Measurements from ENCODE around the gene NHS.

Gene NHS

GRCh38 chrX:17373337-17373736 lies 1.7 kb upstream of the NHS start:
- H3K4me1 ChIP-seq (ENCODE audit: control insufficient read depth in 2 of 2, insufficient read depth in 2 of 2, low read length in 2 of 2): peaks cover 4 to 13% of the 10 kb centered on the region in 2 donors
- no peaks in the 10 kb centered on the region for H3K27me3 ChIP-seq (ENCODE audit: control insufficient read depth in 2 of 2, insufficient read depth in 2 of 2, low read length in 2 of 2)
- no peak overlapping the region for H3K4me3 ChIP-seq (ENCODE audit: low read length in 2 of 2)
- H3K36me3 ChIP-seq (ENCODE audit: control insufficient read depth in 2 of 2, insufficient read depth in 2 of 2, low read length in 2 of 2): no peaks in the 10 kb centered on the region
- H3K27ac ChIP-seq (ENCODE audit: low read depth in 2 of 2, low read length in 2 of 2): no peak overlapping the region
- no peaks in the 10 kb centered on the region for H3K9me3 ChIP-seq (ENCODE audit: control insufficient read depth in 2 of 2, low read length in 2 of 2)
- no peak overlapping the region for H3K9ac ChIP-seq (ENCODE audit: low read depth in 1 of 2, low read length in 2 of 2)

GRCh38 chrX:17375367-17375636 lies 302 bp downstream of the NHS start:
- no peak overlapping the region for H3K27ac ChIP-seq (ENCODE audit: low read depth in 2 of 2, low read length in 2 of 2)
- no peaks in the 10 kb centered on the region for H3K36me3 ChIP-seq (ENCODE audit: control insufficient read depth in 2 of 2, insufficient read depth in 2 of 2, low read length in 2 of 2)
- H3K9me3 ChIP-seq (ENCODE audit: control insufficient read depth in 2 of 2, low read length in 2 of 2): peaks cover 0 to 2% of the 10 kb centered on the region in 2 donors
- peak overlapping the region; percentile 48 to 63 for H3K4me3 ChIP-seq (ENCODE audit: low read length in 2 of 2)
- H3K27me3 ChIP-seq (ENCODE audit: control insufficient read depth in 2 of 2, insufficient read depth in 2 of 2, low read length in 2 of 2): no peaks in the 10 kb centered on the region
- H3K4me1 ChIP-seq (ENCODE audit: control insufficient read depth in 2 of 2, insufficient read depth in 2 of 2, low read length in 2 of 2): peaks cover 0 to 7% of the 10 kb centered on the region in 2 donors
- H3K9ac ChIP-seq (ENCODE audit: low read depth in 1 of 2, low read length in 2 of 2): peak overlapping the region in 1 of 2 donors; percentile 42

- H3K4me1 ChIP-seq (ENCODE audit: control insufficient read depth in 2 of 2, insufficient read depth in 2 of 2, low read length in 2 of 2): peaks cover 0 to 7% of the 10 kb centered on the region in 2 donors
- peak overlapping the region; percentile 48 to 70 for H3K4me3 ChIP-seq (ENCODE audit: low read length in 2 of 2)
- H3K9me3 ChIP-seq (ENCODE audit: control insufficient read depth in 2 of 2, low read length in 2 of 2): peaks cover 0 to 2% of the 10 kb centered on the region in 2 donors
- H3K9ac ChIP-seq (ENCODE audit: low read depth in 1 of 2, low read length in 2 of 2): peak overlapping the region in 1 of 2 donors; percentile 42
- no peak overlapping the region for H3K27ac ChIP-seq (ENCODE audit: low read depth in 2 of 2, low read length in 2 of 2)
- H3K36me3 ChIP-seq (ENCODE audit: control insufficient read depth in 2 of 2, insufficient read depth in 2 of 2, low read length in 2 of 2): no peaks in the 10 kb centered on the region
- H3K27me3 ChIP-seq (ENCODE audit: control insufficient read depth in 2 of 2, insufficient read depth in 2 of 2, low read length in 2 of 2): no peaks in the 10 kb centered on the region
Measured at GRCh38 chrX:17375637-17376430, 834 bp downstream of the NHS start.

- peak overlapping the region; percentile 48 to 70 for H3K4me3 ChIP-seq (ENCODE audit: low read length in 2 of 2)
- peaks cover 0 to 2% of the 10 kb centered on the region in 2 donors for H3K9me3 ChIP-seq (ENCODE audit: control insufficient read depth in 2 of 2, low read length in 2 of 2)
- H3K4me1 ChIP-seq (ENCODE audit: control insufficient read depth in 2 of 2, insufficient read depth in 2 of 2, low read length in 2 of 2): peaks cover 0 to 3% of the 10 kb centered on the region in 2 donors
- no peaks in the 10 kb centered on the region for H3K36me3 ChIP-seq (ENCODE audit: control insufficient read depth in 2 of 2, insufficient read depth in 2 of 2, low read length in 2 of 2)
- no peaks in the 10 kb centered on the region for H3K27me3 ChIP-seq (ENCODE audit: control insufficient read depth in 2 of 2, insufficient read depth in 2 of 2, low read length in 2 of 2)
- peak overlapping the region in 1 of 2 donors; percentile 24 for H3K9ac ChIP-seq (ENCODE audit: low read depth in 1 of 2, low read length in 2 of 2)
- no peak overlapping the region for H3K27ac ChIP-seq (ENCODE audit: low read depth in 2 of 2, low read length in 2 of 2)
Measured at GRCh38 chrX:17376431-17377077, 1.6 kb downstream of the NHS start.

GRCh38 chrX:17377091-17377717 lies 2.2 kb downstream of the NHS start:
- no peak overlapping the region for H3K9ac ChIP-seq (ENCODE audit: low read depth in 1 of 2, low read length in 2 of 2)
- H3K27ac ChIP-seq (ENCODE audit: low read depth in 2 of 2, low read length in 2 of 2): no peak overlapping the region

GRCh38 chrX:17377795-17378194 lies 2.8 kb downstream of the NHS start:
- Histone ChIP-seq H3K4me3 (ENCODE audit: low read length in 2 of 2) (peak overlapping the region in 1 of 2 donors; percentile 70), H3K4me1 (ENCODE audit: control insufficient read depth in 2 of 2, insufficient read depth in 2 of 2, low read length in 2 of 2) (peaks cover 0 to 3% of the 10 kb centered on the region in 2 donors), H3K9me3 (ENCODE audit: control insufficient read depth in 2 of 2, low read length in 2 of 2) (peaks cover 0 to 4% of the 10 kb centered on the region in 2 donors), H3K36me3 (ENCODE audit: control insufficient read depth in 2 of 2, insufficient read depth in 2 of 2, low read length in 2 of 2) (no peaks in the 10 kb centered on the region), H3K27ac (ENCODE audit: low read depth in 2 of 2, low read length in 2 of 2) (no peak overlapping the region), H3K27me3 (ENCODE audit: control insufficient read depth in 2 of 2, insufficient read depth in 2 of 2, low read length in 2 of 2) (no peaks in the 10 kb centered on the region), H3K9ac (ENCODE audit: low read depth in 1 of 2, low read length in 2 of 2) (no peak overlapping the region)

More at GRCh38 chrX:17377091-17377717, 2.2 kb downstream of the NHS start:
- Histone ChIP-seq H3K27me3 (ENCODE audit: control insufficient read depth in 2 of 2, insufficient read depth in 2 of 2, low read length in 2 of 2) (no peaks in the 10 kb centered on the region), H3K4me1 (ENCODE audit: control insufficient read depth in 2 of 2, insufficient read depth in 2 of 2, low read length in 2 of 2) (peaks cover 0 to 3% of the 10 kb centered on the region in 2 donors), H3K36me3 (ENCODE audit: control insufficient read depth in 2 of 2, insufficient read depth in 2 of 2, low read length in 2 of 2) (no peaks in the 10 kb centered on the region), H3K4me3 (ENCODE audit: low read length in 2 of 2) (peak overlapping the region; percentile 48 to 70), H3K9me3 (ENCODE audit: control insufficient read depth in 2 of 2, low read length in 2 of 2) (peaks cover 0 to 2% of the 10 kb centered on the region in 2 donors)

- Histone ChIP-seq H3K9me3 (ENCODE audit: control insufficient read depth in 2 of 2, low read length in 2 of 2) (peaks cover 0 to 4% of the 10 kb centered on the region in 2 donors), H3K27ac (ENCODE audit: low read depth in 2 of 2, low read length in 2 of 2) (no peak overlapping the region), H3K36me3 (ENCODE audit: control insufficient read depth in 2 of 2, insufficient read depth in 2 of 2, low read length in 2 of 2) (no peaks in the 10 kb centered on the region), H3K4me1 (ENCODE audit: control insufficient read depth in 2 of 2, insufficient read depth in 2 of 2, low read length in 2 of 2) (no peaks in the 10 kb centered on the region), H3K27me3 (ENCODE audit: control insufficient read depth in 2 of 2, insufficient read depth in 2 of 2, low read length in 2 of 2) (no peaks in the 10 kb centered on the region), H3K9ac (ENCODE audit: low read depth in 1 of 2, low read length in 2 of 2) (no peak overlapping the region), H3K4me3 (ENCODE audit: low read length in 2 of 2) (no peak overlapping the region)
Measured at GRCh38 chrX:17380221-17380620, 5.2 kb downstream of the NHS start.

- Histone ChIP-seq H3K9ac (ENCODE audit: low read depth in 1 of 2, low read length in 2 of 2) (no peak overlapping the region), H3K27ac (ENCODE audit: low read depth in 2 of 2, low read length in 2 of 2) (no peak overlapping the region), H3K36me3 (ENCODE audit: control insufficient read depth in 2 of 2, insufficient read depth in 2 of 2, low read length in 2 of 2) (no peaks in the 10 kb centered on the region), H3K9me3 (ENCODE audit: control insufficient read depth in 2 of 2, low read length in 2 of 2) (no peaks in the 10 kb centered on the region), H3K4me3 (ENCODE audit: low read length in 2 of 2) (no peak overlapping the region), H3K27me3 (ENCODE audit: control insufficient read depth in 2 of 2, insufficient read depth in 2 of 2, low read length in 2 of 2) (no peaks in the 10 kb centered on the region), H3K4me1 (ENCODE audit: control insufficient read depth in 2 of 2, insufficient read depth in 2 of 2, low read length in 2 of 2) (no peaks in the 10 kb centered on the region)
Measured at GRCh38 chrX:17390419-17390850, 15.4 kb downstream of the NHS start.

GRCh38 chrX:17395154-17395553 lies 20.2 kb downstream of the NHS start:
- Histone ChIP-seq H3K4me3 (ENCODE audit: low read length in 2 of 2) (no peak overlapping the region), H3K9ac (ENCODE audit: low read depth in 1 of 2, low read length in 2 of 2) (no peak overlapping the region)

GRCh38 chrX:17397074-17397473 lies 22.1 kb downstream of the NHS start:
- Histone ChIP-seq H3K4me1 (ENCODE audit: control insufficient read depth in 2 of 2, insufficient read depth in 2 of 2, low read length in 2 of 2) (no peaks in the 10 kb centered on the region), H3K9ac (ENCODE audit: low read depth in 1 of 2, low read length in 2 of 2) (no peak overlapping the region), H3K36me3 (ENCODE audit: control insufficient read depth in 2 of 2, insufficient read depth in 2 of 2, low read length in 2 of 2) (no peaks in the 10 kb centered on the region), H3K27me3 (ENCODE audit: control insufficient read depth in 2 of 2, insufficient read depth in 2 of 2, low read length in 2 of 2) (no peaks in the 10 kb centered on the region), H3K9me3 (ENCODE audit: control insufficient read depth in 2 of 2, low read length in 2 of 2) (peaks cover 0 to 4% of the 10 kb centered on the region in 2 donors), H3K4me3 (ENCODE audit: low read length in 2 of 2) (no peak overlapping the region), H3K27ac (ENCODE audit: low read depth in 2 of 2, low read length in 2 of 2) (no peak overlapping the region)

More at GRCh38 chrX:17395154-17395553, 20.2 kb downstream of the NHS start:
- Histone ChIP-seq H3K36me3 (ENCODE audit: control insufficient read depth in 2 of 2, insufficient read depth in 2 of 2, low read length in 2 of 2) (no peaks in the 10 kb centered on the region), H3K27ac (ENCODE audit: low read depth in 2 of 2, low read length in 2 of 2) (no peak overlapping the region), H3K9me3 (ENCODE audit: control insufficient read depth in 2 of 2, low read length in 2 of 2) (peaks cover 0 to 4% of the 10 kb centered on the region in 2 donors), H3K4me1 (ENCODE audit: control insufficient read depth in 2 of 2, insufficient read depth in 2 of 2, low read length in 2 of 2) (no peaks in the 10 kb centered on the region), H3K27me3 (ENCODE audit: control insufficient read depth in 2 of 2, insufficient read depth in 2 of 2, low read length in 2 of 2) (no peaks in the 10 kb centered on the region)
